Stimulated activated CD8-positive, alpha-beta memory T cell treated with anti-CD3 and anti-CD28 coated beads, Interleukin-12 subunit alpha, Interleukin-12 subunit beta, amount 100 ng/mL, for 1 hour (primary cell): Measurements from ENCODE around the gene PDGFD.

ENCODE experiments used
- DNase-seq: peaks from one replicate; pipeline ENCODE4 v3.0.0-alpha.2; 2020; ENCODE audit warnings: low read depth

Gene PDGFD

GRCh38 chr11:104164028-104164520, at the start of gene PDGFD:
Gene PDGFD (minus strand): TSS chr11:104164147.
- no peak for DNase-seq

- DNase-seq: no peak
Measured at GRCh38 chr11:104206936-104207335, 43.0 kb upstream of the PDGFD start.

GRCh38 chr11:104205838-104206237, 41.9 kb upstream of the PDGFD start:
- no peak for DNase-seq

GRCh38 chr11:104200688-104201087, 36.7 kb upstream of the PDGFD start:
- no peak for DNase-seq

- DNase-seq: no peak
Measured at GRCh38 chr11:104199053-104199452, 35.1 kb upstream of the PDGFD start.

- DNase-seq: no peak
Measured at GRCh38 chr11:104198576-104198975, 34.6 kb upstream of the PDGFD start.

- DNase-seq: no peak
Measured at GRCh38 chr11:104191124-104191523, 27.2 kb upstream of the PDGFD start.

GRCh38 chr11:104183593-104183992, 19.6 kb upstream of the PDGFD start:
- DNase-seq: no peak

GRCh38 chr11:104175769-104176168, 11.8 kb upstream of the PDGFD start:
- DNase-seq: no peak

GRCh38 chr11:104169091-104169490, 5.1 kb upstream of the PDGFD start:
- DNase-seq: no peak

- no peak for DNase-seq
Measured at GRCh38 chr11:104165014-104165413, 1.1 kb upstream of the PDGFD start.

- no peak for DNase-seq
Measured at GRCh38 chr11:104163100-104164027, 583 bp downstream of the PDGFD start.

GRCh38 chr11:104161751-104162450, 2.0 kb downstream of the PDGFD start:
- no peak for DNase-seq

- DNase-seq: no peak
Measured at GRCh38 chr11:104159356-104159755, 4.6 kb downstream of the PDGFD start.

- no peak for DNase-seq
Measured at GRCh38 chr11:104155375-104155774, 8.6 kb downstream of the PDGFD start.

GRCh38 chr11:104154296-104154695, 9.7 kb downstream of the PDGFD start:
- no peak for DNase-seq

GRCh38 chr11:104152941-104153505, 10.9 kb downstream of the PDGFD start:
- DNase-seq: no peak

GRCh38 chr11:104151404-104152204, 12.3 kb downstream of the PDGFD start:
- no peak for DNase-seq

- no peak for DNase-seq
Measured at GRCh38 chr11:104148706-104149105, 15.2 kb downstream of the PDGFD start.

- DNase-seq: no peak
Measured at GRCh38 chr11:104148074-104148473, 15.9 kb downstream of the PDGFD start.

- no peak for DNase-seq
Measured at GRCh38 chr11:104146943-104147342, 17.0 kb downstream of the PDGFD start.

GRCh38 chr11:104146421-104146820, 17.5 kb downstream of the PDGFD start:
- no peak for DNase-seq
